Measurements from ENCODE around the gene FAM185A.
"Not testable (repeated sequence)": the region's sequence is repeated elsewhere in the genome, so short reads cannot be mapped to it uniquely, and the experiment has no call there.

DNA sequence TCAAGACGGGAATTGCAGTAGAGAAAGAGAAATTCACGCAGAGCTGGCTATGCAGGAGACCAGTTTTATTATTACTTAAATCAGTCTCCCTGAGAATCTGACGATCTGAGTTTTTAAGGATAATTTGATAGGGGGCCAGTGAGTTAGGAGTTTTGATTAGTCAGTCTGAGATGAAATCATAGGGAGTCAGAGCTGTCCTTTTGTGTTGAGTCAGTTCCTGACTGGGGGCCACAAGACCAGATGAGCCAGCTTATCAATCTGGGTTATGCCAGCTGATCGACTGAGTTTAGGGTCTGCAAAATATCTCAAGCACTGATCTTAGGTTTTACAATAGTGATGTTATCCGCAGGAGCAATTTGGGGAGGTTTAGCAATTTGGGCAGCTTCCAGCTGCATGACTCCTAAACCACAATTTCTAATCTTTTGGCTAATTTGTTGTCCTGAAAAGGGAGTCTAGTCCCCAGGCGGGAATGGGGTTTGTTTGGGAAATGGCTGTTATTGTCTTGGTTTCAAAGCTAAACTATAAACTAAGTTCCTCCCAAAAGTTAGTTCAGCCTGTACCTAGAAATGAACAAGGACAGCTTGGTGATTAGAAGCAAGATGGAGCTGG, 47.3 kb downstream of the FAM185A start:
- not testable (repeated sequence) for TF ChIP-seq YY1 (IDR thresholded peaks at IDR 0.05; ENCODE audit: insufficient read depth, insufficient read length); ZNF274 (IDR thresholded peaks at IDR 0.05; ENCODE audit: low read depth, low read length); SUZ12 (IDR thresholded peaks at IDR 0.05; ENCODE audit: extremely low read depth, insufficient read depth, insufficient read length)

Data from NT2/D1 (cell line).